Neural crest cell (in vitro differentiated cells): ENCODE data around the gene FAM20B. TPM values are rescaled to one million over a fixed set of nuclear protein-coding genes. Genes with fewer than 3 reads are reported as not detected.

Source experiments
- DNase-seq: peaks from one replicate; pipeline ENCODE4 v3.0.0; 2021; ENCODE audit warnings: low read depth, mixed read lengths, low spot score
- H3K27ac Mint-ChIP-seq: one replicate; pipeline ENCODE4 v1.8.0; 2021; ENCODE audit warnings: mild to moderate bottlenecking, mixed read lengths; ENCODE audit not compliant: unreplicated experiment
- H3K27me3 Mint-ChIP-seq: 2 replicates; pipeline ENCODE4 v1.8.0; 2021; ENCODE audit warnings: low read depth, mild to moderate bottlenecking, mixed read lengths
- H3K36me3 Mint-ChIP-seq: 2 replicates; pipeline ENCODE4 v1.8.0; 2021; ENCODE audit warnings: low read depth, mild to moderate bottlenecking, mixed read lengths
- H3K4me1 Mint-ChIP-seq: 2 replicates; pipeline ENCODE4 v1.8.0; 2021; ENCODE audit warnings: mixed read lengths
- H3K4me3 Mint-ChIP-seq: one replicate; pipeline ENCODE4 v1.8.0; 2021; ENCODE audit warnings: mild to moderate bottlenecking, mixed read lengths
- H3K9me3 Mint-ChIP-seq: 2 replicates; pipeline ENCODE4 v1.8.0; 2021; ENCODE audit warnings: mixed read lengths
- CTCF ChIP-seq: fragments of 200-600 bp; sonication (generic); conservative IDR thresholded peaks from 2 replicates; pipeline ENCODE4 v1.5.0; 2021; ENCODE audit warnings: antibody characterized with exemption, mild to moderate bottlenecking
- total RNA-seq: library from RNA; stranded (reverse); gene quantifications from 2 replicates; pipeline ENCODE4 v1.2.1, GENCODE V29; 2021

The FAM20B gene
- total RNA-seq, 1 donor from 2014 or later, result 39.7 TPM

DNA sequence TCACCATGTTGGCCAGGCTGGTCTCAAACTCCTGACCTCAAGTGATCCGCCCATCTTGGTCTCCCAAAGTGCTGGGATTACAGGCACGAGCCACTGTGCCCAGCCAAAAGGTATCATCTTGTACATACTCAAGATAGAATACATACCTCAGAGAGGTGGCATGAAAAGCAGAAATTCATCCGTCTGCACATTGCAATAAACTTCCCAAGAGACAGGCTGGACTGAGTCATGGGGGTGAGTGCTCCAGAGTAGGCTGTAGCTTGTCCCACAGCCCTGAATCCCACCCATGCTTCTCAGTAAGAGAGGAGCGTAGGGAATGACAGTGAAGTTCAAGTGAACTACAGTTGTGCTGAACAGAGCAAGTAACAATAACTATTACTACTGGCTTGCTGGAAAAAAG lies 75.9 kb downstream of the FAM20B start:
- H3K27ac Mint-ChIP-seq, result no peak overlapping the region
- no peaks in the 10 kb centered on the region for H3K9me3 Mint-ChIP-seq
- no peak for DNase-seq
- no peak for TF ChIP-seq CTCF
- H3K27me3 Mint-ChIP-seq, result no peaks in the 10 kb centered on the region
- H3K4me3 Mint-ChIP-seq, result no peak overlapping the region
- H3K4me1 Mint-ChIP-seq, result peaks cover 15% of the 10 kb centered on the region
- H3K36me3 Mint-ChIP-seq, result peaks cover 6% of the 10 kb centered on the region

GRCh38 chr1:179103999-179104398 lies 78.3 kb downstream of the FAM20B start:
- no peak overlapping the region for H3K27ac Mint-ChIP-seq
- H3K27me3 Mint-ChIP-seq, result no peaks in the 10 kb centered on the region
- H3K4me1 Mint-ChIP-seq, result peaks cover 15% of the 10 kb centered on the region
- no peak for TF ChIP-seq CTCF
- DNase-seq, result no peak
- H3K9me3 Mint-ChIP-seq, result no peaks in the 10 kb centered on the region
- H3K4me3 Mint-ChIP-seq, result no peak overlapping the region
- peaks cover 11% of the 10 kb centered on the region for H3K36me3 Mint-ChIP-seq

DNA sequence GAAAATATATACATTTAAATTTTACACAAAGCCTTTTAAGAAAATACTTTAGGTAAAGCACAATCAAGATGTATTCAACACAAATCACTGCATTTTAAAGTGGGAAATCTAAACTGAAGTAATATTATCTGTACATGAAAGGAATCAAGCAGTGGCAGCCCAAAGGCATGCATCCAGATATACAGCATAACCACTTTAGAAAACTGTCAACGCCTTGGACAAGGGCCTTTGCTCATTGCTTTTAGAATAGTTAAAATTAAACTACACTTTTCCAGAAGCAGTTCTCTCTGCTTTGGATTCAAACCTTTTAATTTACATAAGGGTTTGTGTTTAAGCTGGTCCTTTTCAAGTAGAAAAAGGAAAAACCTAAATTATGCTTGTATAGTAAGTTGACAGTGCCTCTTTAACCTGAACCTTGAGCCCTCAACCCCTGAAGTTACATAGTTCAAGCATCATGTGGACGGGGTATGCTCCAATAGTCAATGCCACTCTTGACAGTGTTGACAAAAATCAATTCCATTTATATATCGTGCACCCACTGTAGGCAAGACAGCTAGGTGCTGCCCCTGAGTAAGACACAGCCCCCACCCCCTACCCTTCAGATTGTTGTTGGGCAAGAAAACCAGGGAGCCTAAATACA lies 79.0 kb downstream of the FAM20B start:
- DNase-seq, result no peak
- no peak overlapping the region for H3K27ac Mint-ChIP-seq
- H3K4me1 Mint-ChIP-seq, result peaks cover 13% of the 10 kb centered on the region
- no peaks in the 10 kb centered on the region for H3K27me3 Mint-ChIP-seq
- H3K36me3 Mint-ChIP-seq, result peaks cover 14% of the 10 kb centered on the region
- no peaks in the 10 kb centered on the region for H3K9me3 Mint-ChIP-seq
- no peak for TF ChIP-seq CTCF
- H3K4me3 Mint-ChIP-seq, result no peak overlapping the region

GRCh38 chr1:179105393-179105792 lies 79.7 kb downstream of the FAM20B start:
- Mint-ChIP-seq H3K27me3 (no peaks in the 10 kb centered on the region), H3K9me3 (no peaks in the 10 kb centered on the region), H3K4me3 (no peak overlapping the region), H3K27ac (no peak overlapping the region), H3K4me1 (peaks cover 8% of the 10 kb centered on the region), H3K36me3 (peaks cover 18% of the 10 kb centered on the region)
- TF ChIP-seq CTCF, result peak; percentile 67
- no peak for DNase-seq

GRCh38 chr1:179107706-179108629 lies 82.3 kb downstream of the FAM20B start:
- no peak for TF ChIP-seq CTCF
- Mint-ChIP-seq H3K27ac (no peak overlapping the region), H3K27me3 (no peaks in the 10 kb centered on the region), H3K4me3 (no peak overlapping the region), H3K36me3 (peaks cover 16% of the 10 kb centered on the region), H3K9me3 (no peaks in the 10 kb centered on the region), H3K4me1 (peaks cover 6% of the 10 kb centered on the region)
- no peak for DNase-seq
